22Rv1 (cell line): Measurements from ENCODE around the gene SCO2.
"Not testable (repeated sequence)": the region's sequence is repeated elsewhere in the genome, so short reads cannot be mapped to it uniquely, and the experiment has no call there.

Source experiments
- H3K27ac ChIP-seq: fragments of 450-650 bp; 2 replicates; pipeline ENCODE4 v1.5.1; 2017
- CTCF ChIP-seq: fragments of 450-650 bp; IDR thresholded peaks from 2 replicates; pipeline ENCODE4 v1.5.1; 2017; ENCODE audit warnings: mild to moderate bottlenecking
- ZFX ChIP-seq: fragments of 450-650 bp; IDR thresholded peaks from 2 replicates; pipeline ENCODE4 v1.6.1; 2017; ENCODE audit warnings: antibody characterized with exemption, borderline replicate concordance

Gene SCO2

GRCh38 chr22:50520826-50521453, 4.5 kb downstream of the SCO2 start:
- no peak for TF ChIP-seq CTCF
- H3K27ac ChIP-seq, result no peak overlapping the region

- not testable (repeated sequence) for H3K27ac ChIP-seq
Observed at GRCh38 chr22:50520184-50520583, 5.2 kb downstream of the SCO2 start.

- TF ChIP-seq ZFX (no peak), CTCF (no peak)
- H3K27ac ChIP-seq, result no peak overlapping the region
Observed at GRCh38 chr22:50519151-50519550, 6.2 kb downstream of the SCO2 start.

GRCh38 chr22:50518606-50519005, 6.8 kb downstream of the SCO2 start:
- no peak overlapping the region for H3K27ac ChIP-seq
- TF ChIP-seq ZFX (no peak), CTCF (no peak)

GRCh38 chr22:50517495-50518260, 7.7 kb downstream of the SCO2 start:
- no peak overlapping the region for H3K27ac ChIP-seq
- TF ChIP-seq CTCF (no peak), ZFX (no peak)

- no peak overlapping the region for H3K27ac ChIP-seq
- TF ChIP-seq ZFX (no peak), CTCF (no peak)
Observed at GRCh38 chr22:50516891-50517290, 8.5 kb downstream of the SCO2 start.

GRCh38 chr22:50516068-50516467, 9.3 kb downstream of the SCO2 start:
- H3K27ac ChIP-seq, result no peak overlapping the region

More at GRCh38 chr22:50516068-50516467, 9.3 kb downstream of the SCO2 start:
- TF ChIP-seq CTCF, result no peak
- no peak for TF ChIP-seq ZFX
